ENCODE data around the gene ENTHD1. TPM values are rescaled to one million over a fixed set of nuclear protein-coding genes. Genes with fewer than 3 reads are reported as not detected.

ENTHD1 gene
- total RNA-seq, 2 donors from 2014 or later, result 0.09 to 5.1 TPM

GRCh38 chr22:39748877-39749276 lies 144.7 kb downstream of the ENTHD1 start:
- no peaks in the 10 kb centered on the region for H3K4me1 ChIP-seq (replicated peaks)
- no peaks in the 10 kb centered on the region for H3K36me3 ChIP-seq
- no peak for TF ChIP-seq POLR2AphosphoS5 (IDR thresholded peaks at IDR 0.05)
- no peak for TF ChIP-seq POLR2A (IDR thresholded peaks at IDR 0.05)
- TF ChIP-seq CTCF (IDR thresholded peaks at IDR 0.05), result no peak
- 60% methylated on average over 3 of the region's 3 CpGs for WGBS
- H3K27me3 ChIP-seq (replicated peaks; ENCODE audit: insufficient read depth), result peaks cover 3% of the 10 kb centered on the region
- no peaks in the 10 kb centered on the region for H3K9me3 ChIP-seq
- intact Hi-C loops (cut with DNase I), result no loop called here
- no peak for DNase-seq (ENCODE audit: low spot score)
- no peak overlapping the region for H3K27ac ChIP-seq
- H3K4me3 ChIP-seq, result no peak overlapping the region

GRCh38 chr22:39746600-39747262 lies 146.8 kb downstream of the ENTHD1 start:
- Histone ChIP-seq H3K36me3 (no peaks in the 10 kb centered on the region), H3K27me3 (replicated peaks; ENCODE audit: insufficient read depth) (no peaks in the 10 kb centered on the region), H3K9me3 (no peaks in the 10 kb centered on the region), H3K4me3 (no peak overlapping the region), H3K27ac (no peak overlapping the region), H3K4me1 (replicated peaks) (no peaks in the 10 kb centered on the region)
- DNase-seq (ENCODE audit: low spot score), result no peak
- intact Hi-C loops (cut with DNase I), result no loop called here
- TF ChIP-seq CTCF (IDR thresholded peaks at IDR 0.05), result no peak
- TF ChIP-seq POLR2AphosphoS5 (IDR thresholded peaks at IDR 0.05), result no peak
- no peak for TF ChIP-seq POLR2A (IDR thresholded peaks at IDR 0.05)
- 95% methylated on average over 3 of the region's 3 CpGs for WGBS

GRCh38 chr22:39745789-39746188 lies 147.8 kb downstream of the ENTHD1 start:
- no peak for DNase-seq (ENCODE audit: low spot score)
- Histone ChIP-seq H3K9me3 (no peaks in the 10 kb centered on the region), H3K4me1 (replicated peaks) (no peaks in the 10 kb centered on the region), H3K4me3 (no peak overlapping the region), H3K36me3 (no peaks in the 10 kb centered on the region), H3K27ac (no peak overlapping the region), H3K27me3 (replicated peaks; ENCODE audit: insufficient read depth) (no peaks in the 10 kb centered on the region)
- WGBS, result 91% methylated on average over 2 of the region's 2 CpGs
- intact Hi-C loops (cut with DNase I), result no loop called here
- no peak for TF ChIP-seq POLR2AphosphoS5 (IDR thresholded peaks at IDR 0.05)
- TF ChIP-seq POLR2A (IDR thresholded peaks at IDR 0.05), result no peak
- TF ChIP-seq CTCF (IDR thresholded peaks at IDR 0.05), result no peak

GRCh38 chr22:39744353-39744752 lies 149.2 kb downstream of the ENTHD1 start:
- Histone ChIP-seq H3K9me3 (no peaks in the 10 kb centered on the region), H3K4me1 (replicated peaks) (no peaks in the 10 kb centered on the region), H3K4me3 (no peak overlapping the region), H3K27me3 (replicated peaks; ENCODE audit: insufficient read depth) (no peaks in the 10 kb centered on the region), H3K27ac (no peak overlapping the region), H3K36me3 (no peaks in the 10 kb centered on the region)
- TF ChIP-seq CTCF (IDR thresholded peaks at IDR 0.05), result no peak
- no peak for TF ChIP-seq POLR2A (IDR thresholded peaks at IDR 0.05)
- no peak for TF ChIP-seq POLR2AphosphoS5 (IDR thresholded peaks at IDR 0.05)
- DNase-seq (ENCODE audit: low spot score), result no peak
- intact Hi-C loops (cut with DNase I), result no loop called here

- DNase-seq (ENCODE audit: low spot score), result no peak
Measured at GRCh38 chr22:39743935-39744334, 149.6 kb downstream of the ENTHD1 start.

More at GRCh38 chr22:39743935-39744334, 149.6 kb downstream of the ENTHD1 start:
- intact Hi-C loops (cut with DNase I), result no loop called here
- Histone ChIP-seq H3K27ac (no peak overlapping the region), H3K27me3 (replicated peaks; ENCODE audit: insufficient read depth) (no peaks in the 10 kb centered on the region), H3K9me3 (no peaks in the 10 kb centered on the region), H3K4me1 (replicated peaks) (no peaks in the 10 kb centered on the region), H3K4me3 (no peak overlapping the region), H3K36me3 (no peaks in the 10 kb centered on the region)
- TF ChIP-seq POLR2AphosphoS5 (IDR thresholded peaks at IDR 0.05), result no peak
- 48% methylated on average over 1 of the region's 1 CpG for WGBS
